ENCODE measurements around the gene PITPNM1. TPM values are rescaled to one million over a fixed set of nuclear protein-coding genes. Genes with fewer than 3 reads are reported as not detected.
A peak's percentile ranks its signal among the peaks of the same experiment; 100 is the strongest.

PITPNM1 gene
- total RNA-seq, 3 donors from 2014 or later (not counting 1 experiment from before 2014, with no cell fraction given) = 99.9 to 135 (median 123) TPM

GRCh38 chr11:67510023-67510345, 4.8 kb upstream of the PITPNM1 start:
- Histone ChIP-seq H3K36me3 (ENCODE audit: control insufficient read depth, insufficient read depth, low read length) (peaks cover 8% of the 10 kb centered on the region), H3K4me1 (ENCODE audit: control insufficient read depth, insufficient read depth, low read length) (peaks cover 33% of the 10 kb centered on the region), H3K27me3 (ENCODE audit: control insufficient read depth, insufficient read depth, low read length) (no peaks in the 10 kb centered on the region), H3K27ac (ENCODE audit: low read length) (no peak overlapping the region), H3K9me3 (ENCODE audit: control insufficient read depth, insufficient read depth, low read length) (no peaks in the 10 kb centered on the region), H3K4me3 (ENCODE audit: low read length) (no peak overlapping the region)
- H3K27ac Mint-ChIP-seq = peak overlapping the region; percentile 95 to 97
- DNase-seq (no peak), ATAC-seq (no peak)
- no peak for TF ChIP-seq CTCF (IDR thresholded peaks at IDR 0.05)
- no peaks in the 10 kb centered on the region for H3K36me3 Mint-ChIP-seq
- H3K4me1 Mint-ChIP-seq = peaks cover 25 to 36% of the 10 kb centered on the region in 2 donors
- peaks cover 14 to 24% of the 10 kb centered on the region in 2 donors for H3K27me3 Mint-ChIP-seq (ENCODE audit: low read depth in 2 of 2)
- 59% methylated on average over 2 of the region's 3 CpGs for WGBS (ENCODE audit: insufficient coverage)
- H3K9me3 Mint-ChIP-seq = no peaks in the 10 kb centered on the region
- intact Hi-C loops (cut with micrococcal nuclease) = no loop called here
- no peak overlapping the region for H3K4me3 Mint-ChIP-seq

- Mint-ChIP-seq H3K27me3 (ENCODE audit: low read depth in 2 of 2) (peaks cover 7 to 12% of the 10 kb centered on the region in 2 donors), H3K4me1 (peaks cover 25 to 44% of the 10 kb centered on the region in 2 donors), H3K36me3 (no peaks in the 10 kb centered on the region), H3K9me3 (no peaks in the 10 kb centered on the region), H3K27ac (peak overlapping the region; percentile 95 to 97), H3K4me3 (peak overlapping the region; percentile 83)
- Histone ChIP-seq H3K27ac (ENCODE audit: low read length) (peak overlapping the region; percentile 97), H3K4me3 (ENCODE audit: low read length) (peak overlapping the region; percentile 57), H3K27me3 (ENCODE audit: control insufficient read depth, insufficient read depth, low read length) (no peaks in the 10 kb centered on the region), H3K36me3 (ENCODE audit: control insufficient read depth, insufficient read depth, low read length) (peaks cover 8% of the 10 kb centered on the region), H3K4me1 (ENCODE audit: control insufficient read depth, insufficient read depth, low read length) (peaks cover 37% of the 10 kb centered on the region), H3K9me3 (ENCODE audit: control insufficient read depth, insufficient read depth, low read length) (no peaks in the 10 kb centered on the region)
- no peak for TF ChIP-seq CTCF (IDR thresholded peaks at IDR 0.05)
- DNase-seq = peak; percentile 99 to 100
- ATAC-seq = peak; percentile 41 to 66 (median 49)
- intact Hi-C loops (cut with micrococcal nuclease) = loop anchor here (1.0 to 10.0 kb wide), 4 partner anchors 106 to 241 kb away; partner anchors contain the start of genes GRK2, POLD4, PPP1CA and TBC1D10C
- under 1% methylated on average over 54 of the region's 57 CpGs for WGBS (ENCODE audit: insufficient coverage)
These were observed 3.4 kb upstream of the PITPNM1 start for GRCh38 chr11:67508486-67509121.

- no peaks in the 10 kb centered on the region for H3K27me3 ChIP-seq (ENCODE audit: control insufficient read depth, insufficient read depth, low read length)
- H3K36me3 ChIP-seq (ENCODE audit: control insufficient read depth, insufficient read depth, low read length) = peaks cover 8% of the 10 kb centered on the region
- Mint-ChIP-seq H3K27ac (peak within 1 kb of the TSS; percentile 95 to 97), H3K9me3 (no peaks in the 10 kb centered on the region), H3K36me3 (no peaks in the 10 kb centered on the region), H3K4me3 (peak within 1 kb of the TSS; percentile 83), H3K27me3 (ENCODE audit: low read depth in 2 of 2) (peaks cover 7% of the 10 kb centered on the region in 2 donors), H3K4me1 (peaks cover 27 to 50% of the 10 kb centered on the region in 2 donors)
- intact Hi-C loops (cut with micrococcal nuclease) = loop anchor here (1.0 to 10.0 kb wide), 4 partner anchors 106 to 241 kb away; partner anchors contain the start of genes GRK2, POLD4, PPP1CA and TBC1D10C
- H3K9me3 ChIP-seq (ENCODE audit: control insufficient read depth, insufficient read depth, low read length) = no peaks in the 10 kb centered on the region
- DNase-seq (peak; percentile 94 to 98), ATAC-seq (peak; percentile 70 to 88 (median 78))
- peaks cover 43% of the 10 kb centered on the region for H3K4me1 ChIP-seq (ENCODE audit: control insufficient read depth, insufficient read depth, low read length)
- peak within 1 kb of the TSS; percentile 57 for H3K4me3 ChIP-seq (ENCODE audit: low read length)
- TF ChIP-seq CTCF (IDR thresholded peaks at IDR 0.05) = no peak
- peak within 1 kb of the TSS; percentile 97 for H3K27ac ChIP-seq (ENCODE audit: low read length)
- WGBS (ENCODE audit: insufficient coverage) = under 1% methylated on average over 57 of the region's 57 CpGs
These were observed 2.8 kb upstream of the PITPNM1 start, which contains the start of gene CDK2AP2 for GRCh38 chr11:67507864-67508485. CDK2AP2 (minus strand) TSS chr11:67508162; CDS start chr11:67508082, 80 bp downstream.
